Coronary artery (tissue), 2 donors: ENCODE results near the gene RDH5.

ENCODE experiments used
- DNase-seq: peaks from one replicate; pipeline ENCODE4 v3.0.0-alpha.2; 2017; ENCODE audit warnings: low spot score
- H3K27ac ChIP-seq, 2 donors: fragments of 200-600 bp; sonication (generic); one replicate each; pipeline ENCODE4 v1.5.1; 2016 to 2019
- H3K4me3 ChIP-seq: fragments of 200-600 bp; sonication (generic); 2 replicates; pipeline ENCODE4 v1.5.1; 2016; ENCODE audit warnings: mild to moderate bottlenecking, moderate library complexity
- CTCF ChIP-seq: fragments of 200-600 bp; sonication (generic); IDR thresholded peaks from one replicate; pipeline ENCODE4 v1.5.1; 2019; ENCODE audit warnings: antibody characterized with exemption

The RDH5 gene

GRCh38 chr12:55720071-55720564, at the start of gene RDH5:
Gene RDH5, plus strand, starts transcription at chr12:55720393. Its CDS starts 792 bp downstream, at chr12:55721185.
- DNase-seq = peak; percentile 94
- Histone ChIP-seq H3K27ac (peak within 1 kb of the TSS; percentile 73 to 96), H3K4me3 (peak within 1 kb of the TSS; percentile 54)
- no peak for TF ChIP-seq CTCF

GRCh38 chr12:55671746-55672145, 48.4 kb upstream of the RDH5 start:
- TF ChIP-seq CTCF = no peak

GRCh38 chr12:55673638-55674037, 46.6 kb upstream of the RDH5 start:
- DNase-seq = no peak
- peak overlapping the region in 1 of 2 donors; percentile 9 for H3K27ac ChIP-seq

More at GRCh38 chr12:55671746-55672145, 48.4 kb upstream of the RDH5 start:
- Histone ChIP-seq H3K27ac (no peak overlapping the region), H3K4me3 (no peak overlapping the region)
- no peak for DNase-seq

GRCh38 chr12:55675666-55676065, 44.5 kb upstream of the RDH5 start:
- H3K27ac ChIP-seq = no peak overlapping the region
- TF ChIP-seq CTCF = no peak
- peak; percentile 54 for DNase-seq

More at GRCh38 chr12:55673638-55674037, 46.6 kb upstream of the RDH5 start:
- H3K4me3 ChIP-seq = no peak overlapping the region
- no peak for TF ChIP-seq CTCF

GRCh38 chr12:55676707-55677106, 43.5 kb upstream of the RDH5 start:
- no peak overlapping the region for H3K27ac ChIP-seq
- TF ChIP-seq CTCF = no peak
- no peak overlapping the region for H3K4me3 ChIP-seq
- DNase-seq = peak; percentile 12

More at GRCh38 chr12:55675666-55676065, 44.5 kb upstream of the RDH5 start:
- no peak overlapping the region for H3K4me3 ChIP-seq

GRCh38 chr12:55679691-55680090, 40.5 kb upstream of the RDH5 start:
- no peak for DNase-seq
- no peak for TF ChIP-seq CTCF
- Histone ChIP-seq H3K4me3 (no peak overlapping the region), H3K27ac (no peak overlapping the region)
